Measurements from ENCODE around the gene SPATA3. TPM values are rescaled to one million over a fixed set of nuclear protein-coding genes. Genes with fewer than 3 reads are reported as not detected.

The SPATA3 gene
- total RNA-seq, 1 donor, result not detected

DNA sequence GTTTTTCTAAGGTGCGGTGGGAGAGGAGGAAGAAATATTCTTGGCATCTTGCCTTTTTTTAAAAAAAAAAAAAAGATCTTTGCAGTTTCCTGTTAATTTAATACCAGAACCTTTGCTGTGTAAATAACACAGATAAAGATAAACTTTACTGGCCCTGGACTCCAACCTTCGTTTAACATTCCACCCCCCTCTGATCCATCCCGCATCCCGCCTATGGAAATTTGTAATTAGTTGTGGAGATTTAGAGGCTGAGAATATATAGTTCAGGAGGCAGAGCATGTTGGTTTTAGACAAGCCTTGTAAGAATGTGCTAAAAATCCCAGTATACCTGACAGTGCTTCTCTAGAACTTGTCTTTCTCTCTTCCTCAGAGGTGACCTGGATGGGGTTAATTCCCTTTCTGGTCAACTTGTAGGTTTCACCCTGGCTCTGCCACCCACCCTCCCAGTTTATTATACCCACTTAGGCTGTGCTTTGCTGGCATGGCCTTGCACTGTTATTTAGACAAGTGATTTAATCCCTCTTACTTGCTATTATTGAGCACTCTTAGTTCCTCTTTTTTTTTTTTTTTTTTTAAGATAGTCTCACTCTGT, 38.5 kb downstream of the SPATA3 start:
- H3K4me3 ChIP-seq (ENCODE audit: low read depth, low read length), result no peak overlapping the region
- TF ChIP-seq, protein P1, sequence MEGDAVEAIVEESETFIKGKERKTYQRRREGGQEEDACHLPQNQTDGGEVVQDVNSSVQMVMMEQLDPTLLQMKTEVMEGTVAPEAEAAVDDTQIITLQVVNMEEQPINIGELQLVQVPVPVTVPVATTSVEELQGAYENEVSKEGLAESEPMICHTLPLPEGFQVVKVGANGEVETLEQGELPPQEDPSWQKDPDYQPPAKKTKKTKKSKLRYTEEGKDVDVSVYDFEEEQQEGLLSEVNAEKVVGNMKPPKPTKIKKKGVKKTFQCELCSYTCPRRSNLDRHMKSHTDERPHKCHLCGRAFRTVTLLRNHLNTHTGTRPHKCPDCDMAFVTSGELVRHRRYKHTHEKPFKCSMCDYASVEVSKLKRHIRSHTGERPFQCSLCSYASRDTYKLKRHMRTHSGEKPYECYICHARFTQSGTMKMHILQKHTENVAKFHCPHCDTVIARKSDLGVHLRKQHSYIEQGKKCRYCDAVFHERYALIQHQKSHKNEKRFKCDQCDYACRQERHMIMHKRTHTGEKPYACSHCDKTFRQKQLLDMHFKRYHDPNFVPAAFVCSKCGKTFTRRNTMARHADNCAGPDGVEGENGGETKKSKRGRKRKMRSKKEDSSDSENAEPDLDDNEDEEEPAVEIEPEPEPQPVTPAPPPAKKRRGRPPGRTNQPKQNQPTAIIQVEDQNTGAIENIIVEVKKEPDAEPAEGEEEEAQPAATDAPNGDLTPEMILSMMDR (IDR thresholded peaks at IDR 0.05; ENCODE audit: insufficient read depth, low read length), result no peak
- no peak for DNase-seq (ENCODE audit: low read depth)

DNA sequence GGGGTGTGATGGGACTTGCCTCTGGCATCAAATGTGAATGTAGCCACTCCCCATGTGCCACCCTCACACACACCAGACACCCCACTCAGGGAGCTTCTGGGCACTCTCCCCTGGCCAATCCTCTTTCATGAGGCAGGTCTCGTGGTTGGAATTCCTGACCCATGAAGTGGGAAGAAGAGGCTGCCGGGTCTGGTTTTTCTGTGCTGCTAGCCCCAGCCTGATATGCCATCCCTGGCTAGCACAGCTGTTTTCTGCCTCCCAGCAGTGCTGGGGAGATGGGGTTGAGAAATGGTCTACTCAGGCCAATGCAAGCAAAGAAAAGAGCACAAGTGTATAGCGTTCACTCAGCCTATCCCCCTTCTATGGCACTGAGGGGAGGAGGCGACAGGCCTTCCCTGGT, 40.2 kb downstream of the SPATA3 start:
- H3K4me3 ChIP-seq (ENCODE audit: low read depth, low read length), result no peak overlapping the region
- DNase-seq (ENCODE audit: low read depth), result no peak
- TF ChIP-seq, protein P1 (IDR thresholded peaks at IDR 0.05; ENCODE audit: insufficient read depth, low read length), result no peak

DNA sequence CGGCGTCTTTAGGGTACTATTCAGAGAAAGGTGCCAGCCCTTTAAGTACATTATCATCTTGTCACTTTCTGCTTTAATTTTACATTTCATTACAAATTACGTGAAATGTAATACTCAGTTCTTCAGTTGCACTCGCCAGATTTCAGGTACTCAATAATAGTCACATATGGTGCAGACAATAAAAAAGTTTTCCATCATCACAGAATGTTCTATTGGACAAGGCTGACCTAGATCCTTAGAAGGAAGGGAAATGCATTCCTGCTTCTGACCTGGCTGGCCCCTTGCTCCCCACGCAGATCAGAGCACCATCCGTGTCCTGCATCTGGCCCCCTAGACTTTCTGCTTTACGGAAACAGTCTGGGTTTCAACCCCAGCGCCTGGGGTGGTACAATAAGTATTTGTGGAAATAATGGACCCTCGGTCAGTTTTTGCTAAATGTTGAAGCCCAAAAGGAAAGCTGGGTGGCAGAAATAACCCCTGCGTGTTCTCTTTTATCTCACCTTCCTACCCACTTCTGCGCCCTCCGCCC, 40.7 kb downstream of the SPATA3 start:
- H3K4me3 ChIP-seq (ENCODE audit: low read depth, low read length), result no peak overlapping the region
- TF ChIP-seq, protein P1 (IDR thresholded peaks at IDR 0.05; ENCODE audit: insufficient read depth, low read length), result no peak

DNA sequence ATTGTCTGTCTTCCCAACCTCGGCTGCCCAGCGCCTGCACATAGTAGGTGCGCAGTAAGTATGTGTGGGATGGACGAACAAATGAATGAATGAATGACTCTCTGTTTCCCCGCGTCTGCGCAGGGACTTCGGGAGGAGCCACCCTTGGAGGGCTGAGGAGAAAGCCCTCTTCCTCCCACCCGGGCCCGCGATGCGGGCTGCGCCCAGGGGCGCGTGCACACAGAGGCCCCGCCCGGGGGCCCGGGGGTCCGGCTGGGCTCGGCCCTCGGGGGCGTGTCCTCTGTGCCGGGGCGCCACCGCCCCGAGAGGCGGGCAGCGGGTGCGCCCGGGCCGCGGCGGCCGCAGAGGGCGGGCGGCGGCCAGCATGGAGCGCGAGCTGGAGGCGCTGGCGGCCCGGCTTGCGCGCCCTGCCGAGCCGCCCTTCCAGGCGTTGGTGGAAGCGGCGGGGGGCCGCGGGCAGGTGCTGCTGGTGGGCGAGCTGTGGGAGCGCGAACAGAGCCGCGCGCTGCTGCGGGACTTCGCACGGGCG, 41.3 kb downstream of the SPATA3 start, which contains the start of gene C2orf72:
Gene C2orf72, plus strand, starts transcription at position 322 of the 529 bp plus-strand sequence. Its CDS starts 43 bp downstream, at position 365.
- DNase-seq (ENCODE audit: low read depth), result no peak
- peak within 1 kb of the TSS; percentile 17 for H3K4me3 ChIP-seq (ENCODE audit: low read depth, low read length)
- TF ChIP-seq, protein P1 (IDR thresholded peaks at IDR 0.05; ENCODE audit: insufficient read depth, low read length), result no peak

More for the DNA sequence above, 40.7 kb downstream of the SPATA3 start:
- no peak for DNase-seq (ENCODE audit: low read depth)

DNA sequence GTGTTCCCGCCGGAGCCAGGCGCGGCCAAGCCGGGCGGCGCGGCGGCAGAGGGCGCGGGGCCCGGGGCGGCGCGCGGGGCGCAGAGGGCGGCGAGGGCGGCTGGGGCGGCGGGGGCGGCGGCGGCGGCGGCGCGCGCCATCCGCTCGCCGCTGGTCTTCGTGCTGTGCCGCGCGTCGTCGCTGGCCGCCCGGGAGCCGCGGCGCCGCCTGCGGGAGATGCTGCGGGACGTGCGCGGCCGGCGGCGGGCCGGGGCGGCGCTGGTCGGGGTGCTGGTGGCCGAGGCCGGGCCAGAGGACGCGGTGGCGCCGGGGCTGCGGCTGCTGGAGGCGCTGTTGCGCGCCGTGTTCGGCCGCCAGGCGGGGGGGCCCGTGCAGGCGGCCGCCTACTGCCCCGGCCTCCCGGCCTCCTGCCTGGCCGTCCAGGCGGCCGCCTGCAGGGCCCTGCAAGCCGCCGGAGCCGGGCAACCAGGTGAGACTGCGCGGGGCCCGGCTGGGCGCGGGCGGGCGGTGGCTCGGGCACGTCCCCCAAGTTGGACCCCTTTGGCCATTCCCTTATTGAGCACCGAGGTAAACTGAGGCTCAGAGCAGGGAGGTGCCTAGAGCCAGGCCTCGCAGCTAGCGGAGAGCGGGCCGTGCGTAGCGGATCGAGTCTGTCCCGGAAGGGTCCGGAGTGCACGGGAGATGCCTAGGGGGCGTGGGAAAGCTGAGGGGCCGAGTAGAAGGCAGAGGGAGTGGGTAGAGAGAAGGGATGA, 42.0 kb downstream of the SPATA3 start:
- no peak for DNase-seq (ENCODE audit: low read depth)
- TF ChIP-seq, protein P1 (IDR thresholded peaks at IDR 0.05; ENCODE audit: insufficient read depth, low read length), result no peak
- peak overlapping the region; percentile 17 for H3K4me3 ChIP-seq (ENCODE audit: low read depth, low read length)

DNA sequence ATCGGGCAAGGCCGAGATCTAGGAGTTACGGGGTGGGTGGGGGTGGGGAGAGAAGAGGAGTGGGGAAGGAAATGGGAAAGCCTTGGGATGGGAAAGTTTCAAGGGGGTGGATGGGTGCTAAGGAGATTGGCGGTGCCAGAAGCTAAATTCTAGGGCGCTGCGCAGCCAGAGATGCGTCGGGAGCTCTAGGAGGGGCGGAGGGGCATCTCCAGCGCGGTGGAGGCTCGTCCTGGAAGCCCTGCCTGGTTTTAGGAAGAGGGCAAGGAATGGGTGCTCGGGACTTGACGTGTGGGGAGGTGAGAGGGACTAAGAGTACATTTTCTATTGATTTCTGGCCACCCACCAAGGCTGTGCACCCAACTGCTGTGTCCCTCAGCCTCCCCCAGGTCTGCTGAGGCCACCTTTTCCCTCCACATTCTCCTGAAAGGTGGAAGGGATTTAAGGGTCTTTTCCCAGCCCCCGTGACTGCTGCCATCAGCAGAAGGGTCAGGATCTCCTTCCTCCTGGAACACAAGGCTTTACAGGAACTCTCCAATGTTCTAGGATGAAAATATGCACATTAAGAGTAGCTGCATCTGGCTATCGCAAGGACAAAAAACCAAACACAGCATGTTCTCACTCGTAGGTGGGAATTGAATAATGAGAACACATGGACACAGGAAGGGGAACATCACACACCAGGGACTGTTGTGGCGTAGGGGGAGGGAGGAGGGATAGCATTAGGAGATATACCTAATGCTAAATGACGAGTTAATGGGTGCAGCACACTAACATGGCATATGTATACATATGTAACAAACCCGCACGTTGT, 42.8 kb downstream of the SPATA3 start:
- H3K4me3 ChIP-seq (ENCODE audit: low read depth, low read length), result no peak overlapping the region
- no peak for DNase-seq (ENCODE audit: low read depth)
- TF ChIP-seq, protein P1 (IDR thresholded peaks at IDR 0.05; ENCODE audit: insufficient read depth, low read length), result no peak
